Stimulated activated CD8-positive, alpha-beta memory T cell treated with anti-CD3 and anti-CD28 coated beads, Interleukin-7, amount 100 ng/mL, for 48 hours (primary cell): ENCODE data around the gene KDM3A.

Experiments
- DNase-seq, 2 donors: peaks; one replicate each; pipeline ENCODE4 v3.0.0-alpha.2; 2020; ENCODE audit warnings: low read depth in 1 of 2; ENCODE audit errors: extremely low read depth in 1 of 2

KDM3A gene

DNA sequence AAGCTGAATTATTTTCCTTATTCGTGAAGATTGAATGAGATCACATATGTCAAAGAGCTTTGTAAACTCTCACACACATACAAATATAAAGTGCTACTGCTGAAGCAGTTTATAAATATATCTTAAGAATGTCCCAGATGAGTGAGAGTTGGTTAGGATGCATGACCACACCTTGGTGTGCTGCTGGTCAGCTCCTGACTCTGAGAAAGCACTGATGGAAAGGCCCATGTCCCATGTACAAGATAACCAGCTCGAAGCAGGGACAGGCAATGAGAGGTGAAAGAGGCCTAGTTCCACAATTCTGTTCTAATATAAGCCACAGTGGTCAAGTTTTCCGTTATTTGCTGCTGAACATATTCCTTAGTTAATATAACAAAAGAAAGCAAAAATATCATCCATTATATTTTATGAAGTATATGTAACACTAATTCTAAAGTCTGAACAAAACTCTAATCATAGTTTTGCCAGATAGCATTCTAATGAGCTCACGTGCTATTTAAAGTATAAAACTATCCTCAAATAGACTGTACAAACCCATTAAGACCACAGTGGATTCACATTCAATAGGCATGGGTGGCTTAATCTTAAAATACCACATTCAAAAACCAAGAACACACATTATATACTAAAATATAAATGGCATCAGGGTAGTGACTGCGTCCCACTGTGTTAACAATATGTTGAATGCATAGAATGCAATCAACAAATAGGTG, 72.9 kb downstream of the KDM3A start:
- no peak for DNase-seq

DNA sequence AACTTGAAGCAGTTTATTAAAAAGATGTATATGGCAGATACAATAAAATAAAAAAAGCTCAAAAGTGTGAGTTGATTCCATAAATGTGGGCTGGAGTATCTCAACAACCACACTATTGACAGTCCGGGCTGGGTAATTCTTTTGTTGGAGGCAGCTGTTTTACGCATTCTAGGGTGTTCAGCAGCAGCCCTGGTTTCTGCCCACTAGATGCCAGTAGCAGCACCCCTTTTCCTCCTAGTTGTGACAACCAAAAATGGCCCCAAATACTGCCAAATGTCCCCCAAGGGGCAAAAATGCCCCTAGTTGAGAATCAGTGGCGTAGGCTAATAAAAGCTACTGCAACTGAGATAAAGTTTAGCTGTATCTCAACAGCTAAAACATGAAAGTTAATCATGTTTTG, 77.3 kb downstream of the KDM3A start:
- DNase-seq: no peak

DNA sequence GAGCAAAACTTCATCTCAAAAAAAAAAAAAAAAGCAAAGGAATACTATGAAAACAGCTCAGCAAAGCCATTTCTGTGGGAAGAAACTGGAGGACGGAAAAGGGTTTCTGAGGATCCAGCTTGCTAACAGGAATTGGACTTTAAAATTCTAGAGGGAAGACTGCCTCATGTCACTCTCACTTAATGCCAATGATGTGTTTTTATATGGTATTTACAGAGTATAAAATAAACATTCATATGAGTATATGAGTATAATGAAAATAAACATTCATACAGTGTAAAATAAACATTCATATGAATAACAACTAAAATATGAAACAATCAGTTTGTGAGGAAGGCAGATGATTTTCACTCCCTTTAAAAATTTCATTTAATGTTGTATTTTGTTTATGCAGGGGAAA, 78.2 kb downstream of the KDM3A start:
- no peak for DNase-seq

- no peak for DNase-seq
Observed at GRCh38 chr2:86520153-86520552, 79.0 kb downstream of the KDM3A start.

DNA sequence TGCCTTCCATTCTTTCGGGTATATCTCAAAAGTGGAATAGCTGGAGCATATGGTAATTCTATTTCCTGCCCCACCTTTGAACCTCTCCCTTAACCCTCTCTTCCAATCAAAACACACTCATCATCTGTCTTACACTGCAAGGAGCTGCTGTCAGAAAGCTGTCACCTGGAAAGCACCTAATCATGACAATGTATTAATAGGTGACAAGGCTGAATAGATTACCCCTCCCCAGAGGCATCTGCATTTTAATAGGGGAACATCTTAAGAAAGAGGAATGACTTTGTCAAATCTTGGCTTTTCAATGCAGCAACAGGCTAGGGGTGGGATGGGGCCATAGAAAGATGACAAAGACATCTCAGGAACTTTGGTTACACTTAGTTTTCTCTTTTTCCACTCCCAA, 80.8 kb downstream of the KDM3A start:
- DNase-seq: no peak

- no peak for DNase-seq
Observed at GRCh38 chr2:86522711-86523110, 81.5 kb downstream of the KDM3A start.

GRCh38 chr2:86523491-86523890, 82.3 kb downstream of the KDM3A start:
- no peak for DNase-seq

DNA sequence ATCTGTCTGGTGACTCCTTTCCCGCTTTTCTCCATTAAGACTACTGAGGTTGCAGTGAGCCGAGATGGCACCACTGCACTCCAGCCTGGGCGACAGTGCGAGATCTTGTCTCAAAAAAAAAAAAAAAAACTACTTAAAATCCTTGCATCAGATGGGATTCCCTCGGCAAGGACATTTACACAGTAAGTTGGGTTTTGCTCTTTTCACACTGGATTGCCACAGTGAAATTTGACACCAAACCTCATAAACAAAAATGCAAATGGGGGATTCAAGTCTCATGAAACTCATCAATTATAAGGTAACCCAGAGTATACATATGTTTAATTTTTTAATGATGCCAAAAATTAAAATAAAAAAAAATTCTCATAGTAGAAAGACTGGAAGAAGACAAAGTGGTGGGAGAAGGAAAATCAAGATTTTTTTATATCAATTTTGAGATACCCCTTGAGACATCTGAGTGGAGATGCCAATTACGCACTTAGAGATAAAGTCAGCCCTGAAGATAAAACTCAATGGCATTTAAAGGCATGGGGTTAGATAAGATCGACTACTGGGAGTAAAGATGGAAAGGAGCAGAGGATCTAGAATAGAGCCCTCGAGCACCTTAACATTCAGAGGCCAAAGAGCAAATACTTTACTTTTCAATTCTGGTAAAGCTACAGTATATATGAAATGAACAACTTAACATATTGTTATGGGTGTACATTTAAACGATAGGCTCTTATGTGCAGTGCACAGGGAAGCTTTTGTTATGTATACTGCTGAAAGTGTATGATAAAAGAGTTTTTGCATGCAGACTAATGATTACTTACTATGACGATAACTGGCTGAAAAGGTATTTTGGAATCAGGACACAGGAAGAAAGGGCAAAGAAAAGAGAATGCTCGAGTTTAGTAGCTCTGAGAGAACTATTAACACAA, 84.5 kb downstream of the KDM3A start:
- DNase-seq: no peak

- no peak for DNase-seq
Observed at GRCh38 chr2:86533589-86533988, 92.4 kb downstream of the KDM3A start.

GRCh38 chr2:86541334-86541733, 100.2 kb downstream of the KDM3A start:
- DNase-seq: no peak
